Esophagus squamous epithelium (tissue), 5 donors: Measurements from ENCODE around the gene CT45A8. TPM values are rescaled to one million over a fixed set of nuclear protein-coding genes. Genes with fewer than 3 reads are reported as not detected.
"Not testable (repeated sequence)": the region's sequence is repeated elsewhere in the genome, so short reads cannot be mapped to it uniquely, and the experiment has no call there.

ENCODE experiments used
- DNase-seq: peaks from one replicate; lab custom pipeline; 2025; lab: John Stamatoyannopoulos, UW
- H3K27ac ChIP-seq, 4 donors: fragments of 200-600 bp; sonication (generic); one replicate each; pipeline ENCODE4 v1.5.1; 2016 to 2019; ENCODE audit warnings: mild to moderate bottlenecking in 1 of 4
- H3K27me3 ChIP-seq, 4 donors: fragments of 200-600 bp; sonication (generic); 1 replicate in 3 of 4; 2 replicates in 1 of 4; pipeline versions ENCODE4 v1.5.1 to v1.6.0; 2017 to 2021; ENCODE audit warnings: antibody characterized with exemption in 1 of 4
- H3K36me3 ChIP-seq, 3 donors: fragments of 200-600 bp; sonication (generic); one replicate each; pipeline ENCODE4 v1.5.1; 2016 to 2019
- H3K4me1 ChIP-seq, 3 donors: fragments of 200-600 bp; sonication (generic); one replicate each; pipeline ENCODE4 v1.5.1; 2017 to 2019
- H3K4me3 ChIP-seq, 4 donors: fragments of 200-600 bp; sonication (generic); 1 replicate in 3 of 4; 2 replicates in 1 of 4; pipeline ENCODE4 v1.5.1; 2016 to 2019; ENCODE audit warnings: mild to moderate bottlenecking in 2 of 4, moderate library complexity in 1 of 4
- H3K9me3 ChIP-seq, 3 donors: fragments of 200-600 bp; sonication (generic); one replicate each; pipeline ENCODE4 v1.5.1; 2016 to 2019
- WGBS, 2 donors: methylation state at CpG; one replicate each; pipeline ENCODE4 v1.1.5; 2018; 5-methylcytosine and 5-hydroxymethylcytosine counted together
- intact Hi-C: fragments of 100-400 bp; cut with DNase I; formaldehyde crosslinking; loops from one replicate; pipeline ENCODE4 v1.15.0; 2022
- total RNA-seq, 4 donors: library from RNA; depleted of rRNA; stranded (reverse); fragments of >200 nt; gene quantifications; one replicate each; pipeline ENCODE4 v1.1.0, GENCODE V29; 2016
- donor health status: DM: yes; HTN: yes; CAD: no.

Gene CT45A8
- total RNA-seq, 4 donors from 2014 or later, result not detected

DNA sequence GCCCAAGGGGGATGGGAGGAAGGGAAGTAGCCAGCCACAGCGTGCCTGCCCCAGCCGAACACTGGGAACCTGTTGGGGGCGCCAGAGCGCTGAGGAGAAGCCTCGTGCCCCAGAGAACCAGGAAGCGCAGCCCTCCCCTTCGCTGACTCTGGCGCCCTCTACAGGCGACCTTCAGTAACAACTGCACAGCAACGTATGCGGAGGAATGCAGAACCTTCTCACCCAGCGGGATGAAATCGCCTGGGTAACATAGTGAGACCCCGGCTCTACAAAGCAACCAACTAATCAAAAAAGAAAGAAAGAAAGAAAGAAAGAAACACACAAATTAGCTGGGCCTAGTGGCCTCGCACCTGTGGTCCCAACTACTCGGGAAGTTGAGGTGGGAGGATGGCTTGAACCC is 51.7 kb downstream of the CT45A8 start, which contains the start of gene CT45A6:
CT45A6 (minus strand) TSS at position 101 of the 400 bp plus-strand sequence. CDS start 3,794 bp downstream, outside the sequence.
- H3K27me3 ChIP-seq, intact Hi-C loops, H3K36me3 ChIP-seq, H3K9me3 ChIP-seq, H3K27ac ChIP-seq, DNase-seq, H3K4me1 ChIP-seq, H3K4me3 ChIP-seq: not testable (repeated sequence)
- no CpG with 5 or more reads among the region's 16 CpGs for WGBS, 2 donors

Other genes starting within 250 kb of the CT45A8 start
- gene CT45A1, start 140.9 kb downstream of the CT45A8 start, total RNA-seq, result not detected
- not detected for gene CT45A3, start 86.3 kb downstream of the CT45A8 start, total RNA-seq
- gene CT45A5, start 69.0 kb downstream of the CT45A8 start, total RNA-seq, result not detected
- gene CT45A6, start 51.8 kb downstream of the CT45A8 start, total RNA-seq, result not detected
- not detected for gene CT45A2, start 34.5 kb downstream of the CT45A8 start, total RNA-seq
- gene CT45A7, start 17.3 kb downstream of the CT45A8 start, total RNA-seq, result not detected
- gene CT45A9, start 17.3 kb upstream of the CT45A8 start, total RNA-seq, result not detected
- not detected for gene CT45A10, start 38.9 kb upstream of the CT45A8 start, total RNA-seq
- gene SAGE1, start 39.2 kb upstream of the CT45A8 start, total RNA-seq, result not detected
- gene MMGT1, start 119.5 kb upstream of the CT45A8 start, total RNA-seq, result 10 to 100 TPM; 10.6 to 24.0 (median 18.2) TPM
- 10 to 100 TPM; 12.8 to 22.0 (median 13.1) TPM for gene SLC9A6, start 130.9 kb upstream of the CT45A8 start, total RNA-seq